Measurements from ENCODE around the gene PDGFC.
A peak's percentile ranks its signal among the peaks of the same experiment; 100 is the strongest.

Gene PDGFC, protein sequence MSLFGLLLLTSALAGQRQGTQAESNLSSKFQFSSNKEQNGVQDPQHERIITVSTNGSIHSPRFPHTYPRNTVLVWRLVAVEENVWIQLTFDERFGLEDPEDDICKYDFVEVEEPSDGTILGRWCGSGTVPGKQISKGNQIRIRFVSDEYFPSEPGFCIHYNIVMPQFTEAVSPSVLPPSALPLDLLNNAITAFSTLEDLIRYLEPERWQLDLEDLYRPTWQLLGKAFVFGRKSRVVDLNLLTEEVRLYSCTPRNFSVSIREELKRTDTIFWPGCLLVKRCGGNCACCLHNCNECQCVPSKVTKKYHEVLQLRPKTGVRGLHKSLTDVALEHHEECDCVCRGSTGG

DNA sequence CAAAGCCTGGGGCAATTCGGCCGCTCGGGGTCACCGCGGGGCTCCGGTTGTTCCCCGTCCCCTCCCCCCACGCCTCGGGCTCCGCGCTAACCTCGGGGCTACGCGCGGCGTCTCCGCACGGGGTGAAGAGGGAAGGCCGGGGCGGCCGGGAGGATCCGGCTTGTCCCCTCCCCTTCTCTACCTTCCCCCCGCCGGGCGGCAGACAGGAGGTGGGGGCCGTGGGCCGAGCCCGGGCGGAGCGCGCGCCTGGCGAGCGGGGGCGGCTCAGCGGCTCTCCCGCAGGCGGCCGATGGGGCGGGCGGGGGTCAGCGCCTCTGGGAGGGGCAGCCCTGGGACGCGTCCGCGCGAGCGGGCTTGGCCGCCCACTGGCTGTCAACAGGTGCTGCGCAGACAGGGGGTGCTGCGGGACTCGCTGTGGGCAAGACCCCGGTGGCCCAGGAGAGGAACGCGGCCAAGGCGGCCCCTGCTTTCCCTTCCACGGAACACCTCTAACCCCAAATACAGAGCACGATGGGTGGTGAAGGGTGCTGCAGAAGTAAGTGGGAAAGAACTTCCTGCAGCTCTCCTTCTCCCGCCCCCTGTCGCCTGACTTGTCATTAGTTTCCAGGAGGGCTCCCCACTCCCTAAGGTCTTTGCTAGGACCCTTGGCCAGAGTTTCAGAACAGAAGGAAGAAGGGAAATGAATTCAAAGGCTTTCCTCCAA is at the start of gene PDGFC:
Gene PDGFC, minus strand, starts transcription at position 124 of the 703 bp plus-strand sequence. CDS start 896 bp downstream, outside the sequence.
- FAIRE-seq, result no peak

DNA sequence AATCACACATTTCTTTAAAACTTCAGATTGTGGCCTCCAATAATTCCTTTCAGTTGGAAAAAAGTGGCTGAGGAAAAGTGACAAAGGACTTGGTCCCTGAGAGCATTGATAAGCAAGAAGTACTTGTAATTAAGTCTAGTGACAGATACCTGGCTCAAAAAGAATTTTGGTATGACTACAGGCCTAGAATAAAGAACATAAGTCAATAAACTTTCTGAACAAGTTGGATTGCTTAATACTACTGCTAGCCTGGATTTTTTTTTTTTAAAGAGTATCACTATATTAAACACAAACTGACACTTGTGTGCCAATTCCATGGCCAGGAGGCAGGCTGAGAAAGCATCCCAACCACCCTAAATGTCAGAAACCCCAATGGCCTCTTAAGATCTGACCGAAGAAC is 49.3 kb upstream of the PDGFC start:
- no peak for FAIRE-seq

DNA sequence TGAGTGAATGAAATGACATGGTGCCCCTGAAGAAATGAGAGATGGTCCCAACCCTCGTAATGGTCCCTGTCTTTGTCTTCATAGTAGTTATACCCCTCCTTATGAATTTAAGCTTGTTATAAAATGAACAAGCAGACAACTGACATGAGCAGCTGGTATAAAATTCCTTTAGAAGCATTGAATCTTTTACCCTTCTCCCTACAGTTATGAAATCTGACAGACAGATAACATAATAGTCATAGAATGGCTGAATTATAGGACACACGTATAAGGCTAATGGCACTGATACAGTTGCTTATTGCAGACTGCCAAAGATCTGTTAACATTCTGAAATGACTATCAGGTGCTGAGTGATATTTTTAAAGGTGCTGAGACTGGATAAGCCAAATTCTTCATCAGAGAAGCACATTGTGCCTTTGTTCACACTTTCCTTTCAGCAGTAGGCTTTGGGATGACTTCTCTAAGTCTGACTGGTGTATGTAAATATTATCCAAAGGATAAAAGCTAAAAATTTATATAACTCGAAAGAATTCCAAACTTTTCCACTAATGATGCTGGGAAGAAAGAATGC is 47.4 kb upstream of the PDGFC start:
- FAIRE-seq, result no peak

DNA sequence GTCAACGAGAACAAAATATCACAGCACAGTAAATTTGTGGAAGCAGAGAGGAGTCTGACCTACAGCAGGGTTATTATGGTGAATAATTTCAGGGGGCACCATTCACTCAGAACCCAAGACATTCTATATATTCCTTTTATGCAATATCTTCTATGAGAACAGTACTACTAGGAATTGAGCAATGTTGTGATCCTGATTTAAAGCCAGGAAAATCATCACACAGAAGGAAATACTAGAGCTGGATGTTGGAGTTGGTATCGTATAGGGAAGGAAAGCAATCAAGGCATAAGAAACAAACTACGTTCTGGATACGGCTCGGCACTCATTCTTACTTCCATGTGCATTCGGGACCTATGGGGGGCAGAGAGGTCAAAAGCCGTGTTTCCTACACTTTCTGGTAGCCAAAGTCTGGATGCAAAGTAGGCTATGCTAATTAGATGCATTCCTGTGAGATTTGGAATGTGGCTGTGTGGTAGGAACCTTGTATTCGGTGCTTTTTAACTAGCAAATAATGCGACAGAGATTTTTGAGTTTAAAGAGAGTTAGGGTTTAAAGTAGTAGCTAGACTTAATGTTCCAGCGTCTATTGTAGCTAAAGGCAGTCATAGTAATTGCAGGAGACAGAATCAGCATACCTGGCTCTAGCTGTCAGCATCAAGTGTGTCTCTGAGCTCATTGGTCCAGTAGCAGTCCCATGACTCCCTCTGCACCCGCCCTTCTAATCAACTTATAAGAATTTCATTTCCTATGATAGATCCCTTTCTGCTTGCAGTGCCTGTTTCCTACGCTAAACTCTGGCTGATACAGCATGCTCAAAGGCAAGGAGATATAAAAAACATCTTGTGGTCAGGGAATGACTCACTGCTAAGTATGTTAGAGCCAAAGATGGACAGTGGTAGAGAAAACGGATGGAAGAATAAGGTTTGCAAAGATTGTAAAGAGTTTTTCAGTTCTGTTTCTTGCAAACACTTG is 43.3 kb upstream of the PDGFC start:
- FAIRE-seq, result no peak

DNA sequence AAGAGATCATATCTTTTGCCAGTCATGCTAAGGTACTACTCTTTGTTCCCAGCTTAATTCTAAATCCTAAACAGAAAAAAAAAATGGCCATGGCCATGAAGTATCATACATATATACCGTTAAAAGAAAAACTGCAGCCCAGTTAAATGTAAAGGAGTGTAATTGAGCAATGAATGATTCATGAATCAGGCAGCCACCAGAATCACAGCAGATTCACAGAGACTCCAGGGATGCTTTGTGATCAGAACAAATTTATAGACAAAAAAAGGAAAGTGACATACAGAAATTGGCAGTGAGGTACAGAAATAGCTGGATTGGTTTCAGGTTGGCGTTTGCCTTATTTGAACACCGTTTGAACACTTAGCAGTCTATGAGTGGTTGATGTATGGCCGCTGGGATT is 42.1 kb upstream of the PDGFC start:
- no peak for FAIRE-seq

DNA sequence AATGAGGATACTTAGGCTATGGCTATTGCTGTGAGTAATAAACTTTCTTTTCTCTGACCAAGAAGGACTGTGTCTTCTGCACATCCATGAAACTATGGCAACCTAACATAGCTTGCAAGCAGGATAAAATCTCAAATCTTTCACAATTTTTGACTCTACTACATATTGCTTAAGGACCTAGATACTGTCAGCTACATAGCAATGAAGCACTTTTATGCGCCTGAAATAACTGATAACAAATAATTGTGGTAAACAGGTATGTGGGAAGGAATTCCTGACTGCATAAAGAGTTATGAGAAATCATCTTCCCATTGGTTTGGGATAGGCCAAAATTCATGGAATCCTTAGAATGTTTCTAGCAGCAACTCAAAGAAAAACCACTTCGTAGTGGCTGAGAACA is 41.2 kb upstream of the PDGFC start:
- no peak for FAIRE-seq

DNA sequence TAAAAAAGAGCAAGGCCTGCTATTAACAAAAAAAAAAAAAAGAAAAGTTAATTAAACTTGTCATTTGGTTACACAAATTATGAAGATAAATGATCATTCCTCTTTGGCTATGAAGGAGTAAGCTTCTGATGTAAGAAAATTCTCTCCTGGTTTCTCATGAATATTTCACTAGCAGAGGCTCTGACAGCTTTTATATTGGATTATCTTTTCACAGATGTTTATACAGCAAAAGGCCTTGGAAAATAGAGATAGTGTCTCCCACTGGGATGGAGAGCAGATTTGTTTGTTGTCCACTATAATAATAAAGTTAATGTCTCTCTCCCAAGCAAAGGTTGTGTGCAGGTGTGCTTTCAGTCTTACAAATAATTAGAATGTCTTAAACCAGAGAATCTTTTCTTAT is 40.7 kb upstream of the PDGFC start:
- no peak for FAIRE-seq

DNA sequence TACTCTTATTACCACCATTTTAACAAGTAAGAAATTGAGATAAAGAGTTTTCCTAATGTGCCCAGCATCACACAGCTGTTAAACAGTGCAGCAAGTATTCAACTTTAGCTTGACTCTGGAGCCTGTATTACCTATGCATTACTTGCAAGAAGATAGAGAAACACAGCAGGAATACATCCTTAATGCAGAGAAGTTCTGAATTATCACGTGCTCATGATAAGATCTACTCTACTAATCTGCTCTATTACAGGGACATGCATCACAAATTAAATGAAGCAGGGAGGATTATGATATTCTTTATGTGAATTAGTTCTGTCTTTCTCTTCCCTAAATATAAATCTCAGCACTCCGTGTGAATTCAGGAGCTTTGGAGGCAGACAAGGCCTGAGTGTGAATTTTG is 39.0 kb upstream of the PDGFC start:
- FAIRE-seq, result no peak

DNA sequence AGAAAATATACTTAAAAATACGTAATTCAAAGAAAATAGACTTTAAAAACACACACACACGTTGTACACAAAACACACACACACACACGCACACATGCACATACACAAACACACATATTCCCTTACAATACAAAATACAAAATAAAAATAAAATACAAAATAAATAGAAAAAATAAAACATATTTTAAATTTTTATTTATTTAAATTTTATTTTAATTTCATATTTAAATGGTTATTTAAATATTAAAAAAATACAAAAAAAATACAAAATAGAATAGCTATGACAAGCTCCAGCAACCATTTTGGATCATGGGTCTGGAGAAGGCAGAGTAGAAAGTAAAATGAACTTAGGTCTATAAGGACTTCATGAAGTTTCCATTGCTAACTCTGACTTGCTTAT is 34.2 kb upstream of the PDGFC start:
- peak; percentile 85 for FAIRE-seq

DNA sequence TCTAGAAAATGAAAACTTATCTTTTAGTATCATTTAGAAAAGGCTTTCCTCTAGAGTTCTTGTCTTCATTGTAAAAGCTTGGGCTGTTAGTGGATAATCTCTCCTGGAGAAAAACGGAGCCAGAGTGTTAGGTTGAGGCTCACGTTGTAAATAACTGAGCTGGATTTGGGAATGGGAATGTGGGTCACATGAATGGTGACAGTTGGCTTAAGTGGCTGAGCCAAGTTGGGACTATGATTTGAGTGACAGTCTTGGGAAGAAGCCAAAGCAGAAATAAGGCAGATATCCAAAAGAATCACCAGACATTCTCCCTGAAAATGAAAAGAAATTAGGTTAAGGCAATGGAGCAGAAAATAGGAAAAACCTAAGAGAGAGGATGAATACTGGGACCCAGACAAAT is 33.6 kb upstream of the PDGFC start:
- no peak for FAIRE-seq

DNA sequence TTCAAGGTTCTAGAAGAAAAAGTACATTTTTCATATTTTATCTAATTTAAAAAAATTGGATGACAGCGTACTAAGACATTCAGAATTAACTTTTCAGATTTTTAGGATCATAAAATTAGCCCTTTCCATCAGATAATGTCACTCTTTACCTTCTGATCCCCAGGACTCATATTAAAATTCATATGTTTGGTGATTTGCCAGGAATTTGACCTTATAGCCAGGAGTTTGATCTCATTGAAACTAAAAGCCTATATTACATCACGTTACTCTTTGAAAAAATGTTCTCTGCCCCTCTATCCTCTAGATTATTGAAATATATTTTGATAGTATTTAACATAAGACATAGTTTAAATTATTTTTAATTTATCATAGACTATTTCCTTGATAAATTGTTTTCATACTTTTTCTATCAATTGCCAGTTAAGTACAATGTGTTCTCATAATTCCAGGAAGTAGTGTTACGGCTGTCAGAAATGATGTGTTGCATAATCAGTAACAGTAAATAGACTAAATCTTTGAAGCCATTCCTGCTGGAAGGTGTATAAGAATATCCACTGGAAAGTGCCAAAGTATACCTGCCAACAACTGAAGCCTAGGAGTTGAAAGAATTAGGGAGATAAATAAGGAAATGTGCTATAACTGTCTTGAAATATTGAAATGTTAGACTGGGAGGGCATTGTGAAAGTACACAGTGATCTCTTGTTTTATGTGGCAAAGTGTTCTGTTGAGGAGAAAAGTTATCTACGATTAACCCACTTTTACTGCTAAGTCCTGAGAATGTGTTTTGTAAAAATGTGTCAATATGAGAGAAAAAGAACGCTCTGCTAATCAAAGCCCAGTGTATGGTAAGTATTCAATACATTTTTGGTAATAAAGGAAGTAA is 32.9 kb upstream of the PDGFC start:
- FAIRE-seq, result peak; percentile 18

DNA sequence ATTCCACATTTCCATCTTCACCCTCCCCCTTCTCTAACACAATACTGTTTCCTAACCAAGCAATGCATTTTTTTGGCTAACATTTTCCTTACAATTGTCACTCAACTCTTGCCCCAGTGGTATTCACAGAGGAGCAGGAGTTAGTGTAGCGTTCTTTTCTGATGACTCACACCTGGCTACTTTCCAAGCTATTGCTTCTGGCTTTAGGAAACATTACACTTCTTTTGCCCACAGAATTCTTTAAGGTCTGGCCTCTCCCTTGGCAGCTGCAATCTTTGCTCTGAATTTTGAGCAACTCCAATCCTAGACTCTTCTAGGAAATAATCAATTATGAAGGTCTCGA is 27.5 kb upstream of the PDGFC start:
- peak; percentile 76 for FAIRE-seq

DNA sequence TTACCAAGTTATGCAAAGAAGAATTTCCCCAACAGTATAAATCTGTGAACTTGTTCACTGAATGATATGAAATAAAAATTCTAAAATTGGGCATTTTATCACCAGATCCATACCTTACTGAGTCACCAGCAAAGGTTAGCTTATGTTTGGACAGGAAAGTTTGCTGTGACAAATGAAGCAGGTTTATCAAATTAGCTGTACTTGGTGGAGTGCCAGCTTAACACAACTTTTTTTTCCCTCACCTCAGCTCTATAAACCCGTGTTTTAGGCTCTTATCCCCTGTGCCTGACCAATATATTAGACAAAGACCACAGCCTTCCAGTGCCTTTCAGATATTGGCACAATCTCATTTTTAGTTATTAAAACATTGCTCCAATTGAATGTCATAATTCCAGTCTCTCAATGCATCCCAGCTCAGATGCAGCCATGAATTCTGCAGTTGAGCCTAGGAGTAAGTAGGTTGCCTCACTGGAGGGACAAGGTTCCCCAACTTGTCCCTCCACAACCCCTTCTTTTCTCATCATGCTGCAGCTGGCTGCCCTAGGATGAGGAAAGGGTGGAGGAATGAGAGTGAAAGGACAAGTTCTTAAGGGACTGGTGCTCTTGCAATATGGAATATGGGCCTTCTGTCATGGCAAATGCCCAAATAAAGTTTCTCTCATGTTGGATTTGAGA is 27.0 kb upstream of the PDGFC start:
- FAIRE-seq, result no peak

DNA sequence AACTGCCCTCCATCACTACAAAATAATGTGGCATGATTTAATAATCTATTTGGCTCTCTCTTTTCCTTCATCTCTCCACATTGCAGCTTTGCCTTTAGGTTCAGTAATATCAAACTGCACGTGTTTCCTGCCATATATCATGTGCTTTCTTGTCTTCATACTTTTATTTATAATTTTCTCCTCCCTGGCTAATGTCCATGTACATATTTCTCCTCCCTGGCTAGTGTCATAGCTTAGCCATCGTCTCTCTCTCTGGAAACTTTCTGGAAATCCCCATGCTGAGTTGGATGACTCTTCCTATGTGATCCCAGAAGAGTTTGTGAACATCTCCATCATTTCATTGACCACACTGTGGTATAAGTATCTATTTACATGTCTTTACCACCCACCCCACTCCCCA is 21.3 kb upstream of the PDGFC start:
- no peak for FAIRE-seq

DNA sequence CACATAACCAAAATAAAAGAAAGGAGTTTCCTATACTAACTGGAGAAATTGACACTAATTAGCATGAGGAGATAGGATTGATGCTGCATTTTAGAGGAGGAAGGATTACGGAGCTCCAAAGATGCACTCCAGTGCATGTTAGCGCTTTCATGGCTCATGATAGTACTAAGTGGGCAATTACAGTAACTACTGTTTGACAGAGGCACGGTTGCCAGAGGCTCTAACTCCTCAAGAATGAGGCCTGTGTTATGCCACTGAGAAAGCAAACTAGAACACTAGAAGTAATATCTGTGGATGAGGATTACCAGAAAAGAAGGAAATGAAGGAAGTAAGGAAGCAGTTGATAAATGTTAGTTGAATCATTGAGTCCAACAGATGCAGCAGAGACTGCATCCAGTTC is 19.6 kb upstream of the PDGFC start:
- no peak for FAIRE-seq

DNA sequence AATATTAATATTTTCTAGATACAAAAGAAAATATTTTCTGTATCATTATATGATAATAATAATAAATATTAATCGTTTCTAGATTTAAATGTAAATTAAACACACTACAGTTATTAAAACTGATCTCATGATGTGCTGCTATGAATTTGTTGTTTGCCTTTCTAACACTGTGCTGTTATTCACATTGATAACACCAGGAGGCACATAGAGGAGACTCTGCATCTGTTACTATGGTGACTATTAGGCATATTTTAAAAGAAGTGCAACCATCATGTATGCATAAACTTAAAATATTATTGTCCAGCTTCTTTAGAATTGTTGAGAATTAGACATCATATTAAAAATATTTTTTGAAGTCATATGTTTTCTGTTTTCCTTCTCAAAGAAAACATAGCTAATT is 11.8 kb upstream of the PDGFC start:
- FAIRE-seq, result peak; percentile 84

DNA sequence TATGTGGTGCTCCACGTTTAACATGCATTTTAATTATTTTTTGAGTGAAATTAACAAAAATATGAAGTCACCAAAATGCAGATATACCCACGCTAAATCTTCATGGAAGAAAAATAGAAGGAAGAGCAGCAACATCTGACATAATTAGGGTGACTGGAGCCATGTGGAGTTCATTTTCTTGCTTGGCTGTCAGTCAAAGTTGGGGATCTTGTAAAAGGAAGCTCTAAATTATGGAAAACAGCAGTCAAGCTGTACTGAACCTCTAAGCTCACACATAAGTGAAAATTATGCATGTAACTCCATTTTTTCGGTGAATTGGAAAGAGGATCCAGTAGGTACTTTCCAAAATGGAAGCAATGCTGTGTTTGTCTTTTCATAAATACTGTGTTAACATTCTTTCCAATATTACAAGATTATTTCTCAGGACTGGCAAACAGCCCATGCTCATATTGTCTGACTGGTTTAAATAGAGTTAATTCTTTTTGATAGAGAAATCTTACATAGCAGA is 9.7 kb upstream of the PDGFC start:
- no peak for FAIRE-seq

DNA sequence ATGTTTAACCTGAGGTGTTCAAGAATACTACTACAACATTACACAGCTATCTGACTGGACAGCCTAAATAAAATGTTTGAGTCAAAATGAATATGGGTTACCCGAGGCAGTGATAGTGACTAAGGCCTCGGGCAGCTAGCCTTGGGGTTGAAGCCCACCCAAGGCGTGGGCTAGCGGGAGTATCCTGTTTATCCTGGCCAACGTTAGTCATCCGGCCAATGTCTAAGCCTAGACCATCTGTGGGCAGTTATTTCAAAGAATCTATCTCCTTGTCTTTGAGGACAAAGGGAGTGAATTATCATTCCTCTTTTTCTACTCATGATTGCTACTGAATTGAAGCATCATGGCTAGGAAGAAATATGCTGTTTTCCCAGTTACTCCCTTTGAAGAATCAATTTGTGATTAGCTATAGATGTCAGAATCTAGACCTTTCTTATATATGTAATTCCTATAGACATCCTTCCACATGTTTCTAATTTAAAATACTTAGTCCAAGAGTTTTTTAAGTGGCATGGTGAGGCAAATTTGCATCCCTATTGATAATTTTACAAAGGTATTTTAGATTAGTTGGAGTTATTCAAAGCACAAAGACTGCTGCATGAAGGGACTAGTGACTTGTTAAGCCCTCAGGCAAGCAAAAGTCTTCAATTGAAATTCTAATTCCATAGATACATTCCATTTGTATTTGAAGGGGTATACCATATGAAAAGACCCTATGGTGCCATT is 6.0 kb upstream of the PDGFC start:
- peak; percentile 83 for FAIRE-seq

DNA sequence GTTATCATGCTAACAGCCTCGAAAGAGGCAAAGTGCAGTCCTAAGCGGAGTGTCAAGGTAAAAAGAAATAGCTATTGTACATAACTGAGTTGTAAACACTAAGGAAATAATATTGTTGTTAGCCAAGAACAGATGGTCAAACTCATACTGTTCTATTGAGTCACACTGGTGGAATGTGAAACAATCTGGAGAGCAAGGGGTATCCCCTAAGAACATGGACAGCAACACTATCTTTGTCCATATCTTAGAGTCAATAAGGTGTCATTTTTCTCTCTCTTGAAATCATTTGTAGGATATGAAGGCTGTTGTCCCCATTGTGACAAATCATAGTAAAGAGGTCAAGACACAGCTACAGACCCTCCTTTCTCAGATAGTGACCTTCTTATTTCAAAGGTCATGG is 4.5 kb upstream of the PDGFC start:
- peak; percentile 78 for FAIRE-seq

DNA sequence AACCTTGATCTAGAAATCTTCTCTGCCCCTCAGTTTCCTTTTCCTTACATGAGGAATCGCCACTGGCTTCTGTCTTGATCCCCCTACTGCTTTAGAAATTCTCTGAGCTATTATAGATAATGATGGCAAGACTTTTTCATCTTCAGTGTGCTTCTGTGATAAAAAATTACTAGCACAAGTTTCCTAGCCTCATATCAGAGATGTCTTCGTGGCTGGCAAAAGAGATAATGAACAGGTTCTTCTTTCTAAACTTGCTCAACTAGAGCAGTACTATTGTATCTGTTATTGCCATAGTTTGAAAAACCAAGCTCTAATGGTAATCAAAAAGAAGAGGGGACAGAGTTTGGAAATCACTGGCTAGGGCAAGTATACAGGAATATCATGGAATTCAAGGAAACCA is 4.1 kb upstream of the PDGFC start:
- FAIRE-seq, result no peak

DNA sequence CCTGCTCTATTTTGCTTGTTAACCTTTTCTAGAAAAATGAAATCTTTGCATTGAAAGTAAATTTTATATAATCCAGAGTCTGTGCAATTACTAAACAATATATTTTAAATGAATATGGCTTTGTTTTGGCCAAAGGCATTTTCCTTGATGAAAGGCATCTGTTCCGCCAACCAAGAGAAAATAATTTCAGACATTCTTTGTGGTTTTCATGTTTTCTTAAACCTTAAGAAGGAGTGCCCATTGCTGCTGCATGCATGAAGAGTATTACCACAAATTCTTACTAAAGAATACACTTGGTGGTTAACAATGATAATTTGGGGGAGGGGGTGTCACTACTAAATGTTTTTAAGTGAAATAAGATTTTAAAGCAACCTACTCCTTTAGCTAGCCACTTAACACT is 2.7 kb upstream of the PDGFC start:
- FAIRE-seq, result no peak

All from endometrium (tissue), 2 donors.